DND-41 (cell line): ENCODE measurements around the gene HRH2.

ENCODE experiments used
- ATAC-seq: fragments of 200-7000 bp; cut with Tn5 transposase; 3 replicates; pipeline ENCODE4 v1.9.1; 2021; ENCODE audit warnings: low read depth; ENCODE audit not compliant: insufficient read depth
- DNase-seq: peaks from one replicate; pipeline ENCODE4 v3.0.0-alpha.2; 2020
- H2AFZ ChIP-seq: 2 replicates; pipeline ENCODE4 v1.6.0; 2012; ENCODE audit warnings: low read depth, low read length
- H3K27ac ChIP-seq: 2 replicates; pipeline ENCODE4 v1.5.1; 2012; ENCODE audit warnings: low read length, inconsistent platforms
- H3K27me3 ChIP-seq: fragments of 200-600 bp; sonication (generic); 2 replicates; pipeline ENCODE4 v1.6.0; 2012; ENCODE audit warnings: low read length, mild to moderate bottlenecking, inconsistent platforms; ENCODE audit not compliant: insufficient read depth, poor library complexity
- H3K36me3 ChIP-seq: 2 replicates; pipeline ENCODE4 v1.5.1; 2012; ENCODE audit warnings: low read length, inconsistent platforms; ENCODE audit not compliant: insufficient read depth
- H3K4me1 ChIP-seq: 2 replicates; pipeline ENCODE4 v1.5.1; 2012; ENCODE audit warnings: mild to moderate bottlenecking, low read length; ENCODE audit not compliant: insufficient read depth
- H3K4me2 ChIP-seq: 2 replicates; pipeline ENCODE4 v1.6.0; 2012; ENCODE audit warnings: mild to moderate bottlenecking, moderate library complexity, low read length, inconsistent platforms; ENCODE audit not compliant: insufficient read depth
- H3K4me3 ChIP-seq, 2 experiments: fragments of 200-600 bp in 1 of 2; shearing (Covaris generic) in 1 of 2; 2 replicates each; pipeline ENCODE4 v1.5.1; 2012 to 2016; ENCODE audit warnings: inconsistent platforms in 2 of 2, low read length in 2 of 2, mild to moderate bottlenecking in 2 of 2, low read depth in 1 of 2, moderate library complexity in 1 of 2
- H3K79me2 ChIP-seq: 2 replicates; pipeline ENCODE4 v1.6.0; 2012; ENCODE audit warnings: low read length, inconsistent platforms; ENCODE audit not compliant: insufficient read depth
- H3K9ac ChIP-seq: 2 replicates; pipeline ENCODE4 v1.6.0; 2012; ENCODE audit warnings: low read depth, mild to moderate bottlenecking, inconsistent platforms, low read length, moderate library complexity
- H3K9me3 ChIP-seq: 2 replicates; pipeline ENCODE4 v1.5.1; 2012; ENCODE audit warnings: low read length, moderate library complexity, mild to moderate bottlenecking, inconsistent platforms; ENCODE audit not compliant: insufficient read depth, severe bottlenecking
- H4K20me1 ChIP-seq: 2 replicates; pipeline ENCODE4 v1.6.0; 2012; ENCODE audit warnings: low read length; ENCODE audit not compliant: insufficient read depth
- CTCF ChIP-seq: IDR thresholded peaks from 2 replicates; pipeline ENCODE4 v1.5.1; 2012; ENCODE audit warnings: borderline replicate concordance, low read length, moderate library complexity, mild to moderate bottlenecking; ENCODE audit not compliant: poor library complexity, severe bottlenecking; ENCODE audit errors: extremely low read depth
- EZH2 ChIP-seq: IDR thresholded peaks from 3 replicates; pipeline ENCODE4 v1.6.1; 2012; ENCODE audit warnings: borderline replicate concordance, low read depth, mild to moderate bottlenecking, moderate library complexity, low read length, inconsistent platforms; ENCODE audit not compliant: severe bottlenecking

HRH2 gene

GRCh38 chr5:175701797-175702196 is 43.9 kb downstream of the HRH2 start:
- TF ChIP-seq CTCF (no peak), EZH2 (no peak)
- H2AFZ ChIP-seq: no peak overlapping the region
- H3K79me2 ChIP-seq: no peaks in the 10 kb centered on the region
- H3K4me2 ChIP-seq: no peak overlapping the region
- H3K4me3 ChIP-seq: no peak overlapping the region
- H3K4me1 ChIP-seq: peaks cover 2% of the 10 kb centered on the region
- H4K20me1 ChIP-seq: no peaks in the 10 kb centered on the region
- no peaks in the 10 kb centered on the region for H3K27me3 ChIP-seq
- no peak for ATAC-seq
- H3K9ac ChIP-seq: no peak overlapping the region
- no peaks in the 10 kb centered on the region for H3K36me3 ChIP-seq
- DNase-seq: no peak
- no peak overlapping the region for H3K27ac ChIP-seq
- no peaks in the 10 kb centered on the region for H3K9me3 ChIP-seq

- H3K27me3 ChIP-seq: no peaks in the 10 kb centered on the region
- H3K4me3 ChIP-seq: no peak overlapping the region
- H3K27ac ChIP-seq: no peak overlapping the region
- no peak overlapping the region for H3K9ac ChIP-seq
- DNase-seq (no peak), ATAC-seq (no peak)
- no peaks in the 10 kb centered on the region for H3K79me2 ChIP-seq
- H3K4me1 ChIP-seq: no peaks in the 10 kb centered on the region
- H3K9me3 ChIP-seq: no peaks in the 10 kb centered on the region
- TF ChIP-seq CTCF (no peak), EZH2 (no peak)
- no peaks in the 10 kb centered on the region for H3K36me3 ChIP-seq
- no peak overlapping the region for H2AFZ ChIP-seq
- no peak overlapping the region for H3K4me2 ChIP-seq
- no peaks in the 10 kb centered on the region; the same call in 1 of the 2 replicates for H4K20me1 ChIP-seq
Measured at GRCh38 chr5:175706499-175706898, 48.6 kb downstream of the HRH2 start.

DNA sequence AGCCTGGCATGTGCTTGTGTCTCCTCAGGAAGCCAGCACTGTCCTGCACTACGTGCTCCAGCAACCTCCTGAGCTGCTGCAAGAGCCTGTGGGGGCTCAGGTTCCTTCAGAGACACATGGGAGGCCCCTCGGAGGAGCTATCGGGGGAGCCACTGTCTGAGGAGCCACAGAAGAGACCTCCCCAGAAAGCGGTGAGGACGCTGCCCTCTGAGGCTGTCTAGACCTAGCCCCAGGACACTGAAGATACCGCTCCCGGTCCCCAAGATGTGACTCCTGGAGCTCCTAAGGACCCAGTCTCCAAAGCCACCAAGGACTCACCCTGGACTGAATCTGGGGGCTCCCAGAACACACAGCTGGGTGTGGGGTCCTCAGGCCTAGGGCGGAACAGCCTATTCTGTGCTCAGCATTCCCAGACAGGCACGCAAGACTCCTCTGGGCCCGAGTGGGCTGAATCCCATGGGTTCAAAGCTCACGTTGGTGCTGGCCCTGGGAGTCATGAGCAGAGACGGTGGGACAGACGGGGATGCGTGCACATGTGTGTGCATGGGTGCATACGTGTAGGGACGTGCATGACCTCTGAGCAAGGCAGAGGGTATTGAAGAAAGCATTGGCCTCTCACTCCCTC is 50.0 kb downstream of the HRH2 start:
- no peak for ATAC-seq
- H3K4me1 ChIP-seq: no peaks in the 10 kb centered on the region
- H3K79me2 ChIP-seq: no peaks in the 10 kb centered on the region
- H3K27ac ChIP-seq: no peak overlapping the region
- no peaks in the 10 kb centered on the region; the same call in 1 of the 2 replicates for H4K20me1 ChIP-seq
- no peak overlapping the region for H3K4me2 ChIP-seq
- H3K9me3 ChIP-seq: no peaks in the 10 kb centered on the region
- TF ChIP-seq CTCF: no peak
- no peak for TF ChIP-seq EZH2
- H3K9ac ChIP-seq: no peak overlapping the region
- no peaks in the 10 kb centered on the region for H3K36me3 ChIP-seq
- no peak for DNase-seq
- H2AFZ ChIP-seq: no peak overlapping the region
- no peak overlapping the region for H3K4me3 ChIP-seq
- H3K27me3 ChIP-seq: no peaks in the 10 kb centered on the region
